Chondrocyte (in vitro differentiated cells): Measurements from ENCODE around the gene MRPS18A. TPM values are rescaled to one million over a fixed set of nuclear protein-coding genes. Genes with fewer than 3 reads are reported as not detected.

ENCODE experiments used
- DNase-seq: peaks from one replicate; pipeline ENCODE4 v3.0.0; 2021; ENCODE audit warnings: mixed read lengths, low spot score
- H3K27ac Mint-ChIP-seq: one replicate; pipeline ENCODE4 v1.8.0; 2021; ENCODE audit warnings: mild to moderate bottlenecking, moderate library complexity, mixed read lengths; ENCODE audit not compliant: unreplicated experiment
- H3K27me3 Mint-ChIP-seq: 2 replicates; pipeline ENCODE4 v1.8.0; 2021; ENCODE audit warnings: low read depth, mixed read lengths
- H3K36me3 Mint-ChIP-seq: 2 replicates; pipeline ENCODE4 v1.8.0; 2021; ENCODE audit warnings: low read depth, mixed read lengths
- H3K4me1 Mint-ChIP-seq: 2 replicates; pipeline ENCODE4 v1.8.0; 2021; ENCODE audit warnings: low read depth, mild to moderate bottlenecking, mixed read lengths
- H3K4me3 Mint-ChIP-seq: one replicate; pipeline ENCODE4 v1.8.0; 2021; ENCODE audit warnings: mild to moderate bottlenecking, moderate library complexity, mixed read lengths; ENCODE audit not compliant: unreplicated experiment
- H3K9me3 Mint-ChIP-seq: 2 replicates; pipeline ENCODE4 v1.8.0; 2021; ENCODE audit warnings: low read depth, mixed read lengths
- total RNA-seq: library from RNA; stranded (reverse); gene quantifications from 3 replicates; pipeline ENCODE4 v1.2.1, GENCODE V29; 2021
- TF ChIP-seq, protein P1 (sequence below): fragments of 200-600 bp; sonication (generic); IDR thresholded peaks from 2 replicates; pipeline ENCODE4 v1.5.0; 2021; ENCODE audit warnings: antibody characterized with exemption, mild to moderate bottlenecking, moderate library complexity

MRPS18A gene
- total RNA-seq, 1 donor from 2014 or later: 26.8 TPM

- TF ChIP-seq, protein P1, sequence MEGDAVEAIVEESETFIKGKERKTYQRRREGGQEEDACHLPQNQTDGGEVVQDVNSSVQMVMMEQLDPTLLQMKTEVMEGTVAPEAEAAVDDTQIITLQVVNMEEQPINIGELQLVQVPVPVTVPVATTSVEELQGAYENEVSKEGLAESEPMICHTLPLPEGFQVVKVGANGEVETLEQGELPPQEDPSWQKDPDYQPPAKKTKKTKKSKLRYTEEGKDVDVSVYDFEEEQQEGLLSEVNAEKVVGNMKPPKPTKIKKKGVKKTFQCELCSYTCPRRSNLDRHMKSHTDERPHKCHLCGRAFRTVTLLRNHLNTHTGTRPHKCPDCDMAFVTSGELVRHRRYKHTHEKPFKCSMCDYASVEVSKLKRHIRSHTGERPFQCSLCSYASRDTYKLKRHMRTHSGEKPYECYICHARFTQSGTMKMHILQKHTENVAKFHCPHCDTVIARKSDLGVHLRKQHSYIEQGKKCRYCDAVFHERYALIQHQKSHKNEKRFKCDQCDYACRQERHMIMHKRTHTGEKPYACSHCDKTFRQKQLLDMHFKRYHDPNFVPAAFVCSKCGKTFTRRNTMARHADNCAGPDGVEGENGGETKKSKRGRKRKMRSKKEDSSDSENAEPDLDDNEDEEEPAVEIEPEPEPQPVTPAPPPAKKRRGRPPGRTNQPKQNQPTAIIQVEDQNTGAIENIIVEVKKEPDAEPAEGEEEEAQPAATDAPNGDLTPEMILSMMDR: no peak
- Mint-ChIP-seq H3K4me1 (peaks cover 42% of the 10 kb centered on the region), H3K4me3 (no peak overlapping the region), H3K36me3 (no peaks in the 10 kb centered on the region), H3K9me3 (no peaks in the 10 kb centered on the region), H3K27me3 (peaks cover 3% of the 10 kb centered on the region), H3K27ac (no peak overlapping the region)
- DNase-seq: no peak
These were observed 19.7 kb upstream of the MRPS18A start for GRCh38 chr6:43707269-43707668.

DNA sequence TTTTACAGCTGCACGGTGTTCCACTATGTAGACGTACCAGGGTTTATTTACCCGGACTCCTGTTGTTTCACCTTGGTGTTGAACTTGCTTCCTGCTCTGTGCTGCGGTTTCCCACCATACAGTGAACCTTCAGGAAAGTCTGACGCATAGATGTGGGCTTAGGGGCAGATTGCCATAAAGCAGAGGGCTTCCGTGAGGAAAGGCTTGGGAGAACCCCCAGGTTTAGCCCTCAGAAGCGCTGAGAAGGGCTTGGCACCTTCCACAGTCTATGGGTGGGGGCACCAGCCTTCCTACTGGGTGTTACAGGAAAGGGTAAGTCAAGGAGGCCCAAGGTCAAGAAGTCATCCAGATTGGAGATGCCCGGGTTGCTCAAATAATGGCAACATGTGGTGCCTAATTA lies 19.2 kb upstream of the MRPS18A start:
- H3K9me3 Mint-ChIP-seq: no peaks in the 10 kb centered on the region
- H3K36me3 Mint-ChIP-seq: no peaks in the 10 kb centered on the region
- H3K4me1 Mint-ChIP-seq: peaks cover 47% of the 10 kb centered on the region
- no peak for DNase-seq
- H3K27me3 Mint-ChIP-seq: peaks cover 3% of the 10 kb centered on the region
- H3K4me3 Mint-ChIP-seq: no peak overlapping the region
- TF ChIP-seq, protein P1: no peak
- H3K27ac Mint-ChIP-seq: peak overlapping the region; percentile 13

GRCh38 chr6:43705996-43706395 lies 18.4 kb upstream of the MRPS18A start:
- Mint-ChIP-seq H3K4me1 (peaks cover 50% of the 10 kb centered on the region), H3K36me3 (no peaks in the 10 kb centered on the region), H3K27me3 (peaks cover under 1% of the 10 kb centered on the region), H3K27ac (peak overlapping the region; percentile 77), H3K9me3 (no peaks in the 10 kb centered on the region), H3K4me3 (no peak overlapping the region)
- TF ChIP-seq, protein P1: no peak
- DNase-seq: no peak

GRCh38 chr6:43703512-43704429 lies 16.2 kb upstream of the MRPS18A start:
- TF ChIP-seq, protein P1: no peak
- Mint-ChIP-seq H3K4me1 (peaks cover 50% of the 10 kb centered on the region), H3K9me3 (no peaks in the 10 kb centered on the region), H3K27me3 (no peaks in the 10 kb centered on the region), H3K4me3 (no peak overlapping the region), H3K27ac (peak overlapping the region; percentile 96), H3K36me3 (no peaks in the 10 kb centered on the region)
- DNase-seq: no peak

- Mint-ChIP-seq H3K27ac (peak overlapping the region; percentile 96), H3K4me3 (no peak overlapping the region), H3K36me3 (no peaks in the 10 kb centered on the region), H3K9me3 (no peaks in the 10 kb centered on the region), H3K4me1 (peaks cover 58% of the 10 kb centered on the region), H3K27me3 (no peaks in the 10 kb centered on the region)
- TF ChIP-seq, protein P1: no peak
- DNase-seq: no peak
These were observed 15.2 kb upstream of the MRPS18A start for GRCh38 chr6:43702534-43703440.
